ENCODE data around the gene NOB1.
"Not testable (repeated sequence)": the region's sequence is repeated elsewhere in the genome, so short reads cannot be mapped to it uniquely, and the experiment has no call there.

Gene NOB1

GRCh38 chr16:69745959-69746358 lies 8.8 kb downstream of the NOB1 start:
- TF ChIP-seq CTCF (conservative IDR thresholded peaks at IDR 0.05; ENCODE audit: low read depth, low read length): no peak
- no peak for DNase-seq (ENCODE audit: low read depth)
- H3K4me3 ChIP-seq (ENCODE audit: low read length): no peak overlapping the region

GRCh38 chr16:69745232-69745612 lies 9.5 kb downstream of the NOB1 start:
- DNase-seq (ENCODE audit: low read depth): no peak
- no peak overlapping the region for H3K4me3 ChIP-seq (ENCODE audit: low read length)
- no peak for TF ChIP-seq CTCF (conservative IDR thresholded peaks at IDR 0.05; ENCODE audit: low read depth, low read length)

- no peak for TF ChIP-seq CTCF (conservative IDR thresholded peaks at IDR 0.05; ENCODE audit: low read depth, low read length)
- no peak overlapping the region for H3K4me3 ChIP-seq (ENCODE audit: low read length)
- no peak for DNase-seq (ENCODE audit: low read depth)
These were observed 10.1 kb downstream of the NOB1 start for GRCh38 chr16:69744363-69745231.

- no peak for TF ChIP-seq CTCF (conservative IDR thresholded peaks at IDR 0.05; ENCODE audit: low read depth, low read length)
- no peak overlapping the region for H3K4me3 ChIP-seq (ENCODE audit: low read length)
- no peak for DNase-seq (ENCODE audit: low read depth)
These were observed 12.5 kb downstream of the NOB1 start for GRCh38 chr16:69741951-69742904.

- no peak for DNase-seq (ENCODE audit: low read depth)
- no peak for TF ChIP-seq CTCF (conservative IDR thresholded peaks at IDR 0.05; ENCODE audit: low read depth, low read length)
- no peak overlapping the region for H3K4me3 ChIP-seq (ENCODE audit: low read length)
These were observed 13.2 kb downstream of the NOB1 start for GRCh38 chr16:69741519-69741918.

GRCh38 chr16:69732101-69732500 lies 22.6 kb downstream of the NOB1 start:
- no peak for DNase-seq (ENCODE audit: low read depth)
- no peak for TF ChIP-seq CTCF (conservative IDR thresholded peaks at IDR 0.05; ENCODE audit: low read depth, low read length)
- no peak overlapping the region for H3K4me3 ChIP-seq (ENCODE audit: low read length)

GRCh38 chr16:69731280-69731679 lies 23.4 kb downstream of the NOB1 start:
- DNase-seq (ENCODE audit: low read depth); H3K4me3 ChIP-seq (ENCODE audit: low read length): not testable (repeated sequence)

- H3K4me3 ChIP-seq (ENCODE audit: low read length); DNase-seq (ENCODE audit: low read depth): not testable (repeated sequence)
These were observed 25.7 kb downstream of the NOB1 start for GRCh38 chr16:69729030-69729429.
